Activated CD4-positive, alpha-beta T cell treated with anti-CD3 and anti-CD28 coated beads, Interleukin-10, Interleukin-2, amounts not matched to agents 100 ng/mL and 50 ng/mL, durations not matched to agents 16 hours and 8 hours (primary cell): ENCODE results near the gene SPATA33.
A peak's percentile ranks its signal among the peaks of the same experiment; 100 is the strongest.

ENCODE experiments used
- DNase-seq: peaks from one replicate; pipeline ENCODE4 v3.0.0-alpha.2; 2020

Gene SPATA33

GRCh38 chr16:89657442-89658220 lies at the start of gene SPATA33, which contains the start of gene CHMP1A:
Gene SPATA33 (plus strand): TSS chr16:89657836. CDS start chr16:89657912, 76 bp downstream.
Gene CHMP1A (minus strand): TSS chr16:89657708. CDS start chr16:89657588, 120 bp downstream.
- peak; percentile 95 for DNase-seq

- no peak for DNase-seq
Measured at GRCh38 chr16:89607937-89608740, 49.5 kb upstream of the SPATA33 start.

- no peak for DNase-seq
Measured at GRCh38 chr16:89610108-89610453, 47.6 kb upstream of the SPATA33 start.

GRCh38 chr16:89612415-89613166 lies 45.0 kb upstream of the SPATA33 start:
- DNase-seq, result no peak

- DNase-seq, result no peak
Measured at GRCh38 chr16:89613231-89613953, 44.2 kb upstream of the SPATA33 start, which contains the start of gene DPEP1. Gene DPEP1 (plus strand): TSS chr16:89613642. CDS start chr16:89630411, 16,769 bp downstream.

GRCh38 chr16:89613954-89614459 lies 43.6 kb upstream of the SPATA33 start:
- DNase-seq, result no peak

- no peak for DNase-seq
Measured at GRCh38 chr16:89615176-89615575, 42.5 kb upstream of the SPATA33 start.

GRCh38 chr16:89615596-89616090 lies 42.0 kb upstream of the SPATA33 start:
- DNase-seq, result no peak

- DNase-seq, result peak; percentile 25
Measured at GRCh38 chr16:89616623-89617022, 41.0 kb upstream of the SPATA33 start.

- DNase-seq, result no peak
Measured at GRCh38 chr16:89617036-89617435, 40.6 kb upstream of the SPATA33 start.

- DNase-seq, result no peak
Measured at GRCh38 chr16:89618109-89618998, 39.3 kb upstream of the SPATA33 start.

GRCh38 chr16:89619840-89620239 lies 37.8 kb upstream of the SPATA33 start:
- no peak for DNase-seq

GRCh38 chr16:89620406-89620841 lies 37.2 kb upstream of the SPATA33 start:
- no peak for DNase-seq

GRCh38 chr16:89621136-89621697 lies 36.4 kb upstream of the SPATA33 start:
- DNase-seq, result no peak

GRCh38 chr16:89621698-89622409 lies 35.8 kb upstream of the SPATA33 start:
- no peak for DNase-seq

- DNase-seq, result no peak
Measured at GRCh38 chr16:89623511-89624261, 34.0 kb upstream of the SPATA33 start.

- no peak for DNase-seq
Measured at GRCh38 chr16:89624777-89625761, 32.6 kb upstream of the SPATA33 start.
